Pancreas (tissue), 10 donors: ENCODE measurements around the gene SLC2A4. TPM values are rescaled to one million over a fixed set of nuclear protein-coding genes. Genes with fewer than 3 reads are reported as not detected.
A peak's percentile ranks its signal among the peaks of the same experiment; 100 is the strongest.

Experiments used
- ATAC-seq, 4 donors: fragments of 200-7000 bp; cut with Tn5 transposase; one replicate each; pipeline versions ENCODE4 v1.8.0 to v1.9.1; 2020; ENCODE audit warnings: mild to moderate bottlenecking in 4 of 4, moderate library complexity in 4 of 4
- DNase-seq, 6 donors: peaks; one replicate each; pipeline ENCODE4 v3.0.0-alpha.2; 2020
- FAIRE-seq: peaks from 2 replicates; lab custom pipeline; 2012; peaks lifted over from hg19 to GRCh38; lab: Jason Lieb, UNC
- H3K27ac ChIP-seq, 4 donors: fragments of 200-600 bp; sonication (generic); 1 replicate in 3 of 4; 2 replicates in 1 of 4; pipeline versions ENCODE4 v1.5.0 to v1.8.0; 2020
- H3K27me3 ChIP-seq, 4 donors: fragments of 200-600 bp; one replicate each; pipeline ENCODE4 v1.8.0; 2021
- H3K36me3 ChIP-seq, 3 donors: fragments of 200-600 bp; sonication (generic) in 1 of 3; one replicate each; pipeline versions ENCODE4 v1.5.0 to v1.8.0; 2020 to 2021
- H3K4me1 ChIP-seq, 3 donors: fragments of 200-600 bp; one replicate each; pipeline ENCODE4 v1.8.0; 2021
- H3K4me3 ChIP-seq, 4 donors: fragments of 200-600 bp; sonication (generic) in 2 of 4; one replicate each; pipeline versions ENCODE4 v1.5.0 to v1.8.0; 2020 to 2021
- H3K9me3 ChIP-seq, 4 donors: fragments of 200-600 bp; one replicate each; pipeline ENCODE4 v1.8.0; 2021
- WGBS, 2 donors: extraction: QIAGEN DNeasy Blood & Tissue Kit; methylation state at CpG; one replicate each; pipeline ENCODE4 v1.1.7; 2013; 5-methylcytosine and 5-hydroxymethylcytosine counted together
- intact Hi-C, 3 donors: fragments of 100-400 bp; cut with DNase I; formaldehyde crosslinking; loops; one replicate each; pipeline versions ENCODE4 v1.11.1 to v1.14.2; 2022
- polyA plus RNA-seq, 2 donors: library from polyadenylated mRNA; stranded (reverse); fragments of 200-250 nt; gene quantifications; one replicate each; pipeline ENCODE4 v1.2.3, GENCODE V29; 2013
- total RNA-seq, 6 donors: library from RNA; stranded (reverse); fragmentation: NEBNext Ultra II Directional in 4 of 6; extraction: Animal tissue kit (Norgen Biotek cat#: 25700) in 4 of 6; gene quantifications; one replicate each; pipeline versions ENCODE4 v1.2.1 to v1.2.4, GENCODE V29; 2021 to 2023
- TF ChIP-seq, protein P1 (sequence below), 4 donors: fragments of 200-600 bp; sonication (generic) in 3 of 4; IDR thresholded peaks; one replicate each; pipeline versions ENCODE4 v1.5.0 to v1.8.0; 2021; ENCODE audit warnings: antibody characterized with exemption in 4 of 4
- donor health status: healthy with polysubstance abuse.
- donor health status: DM: no; HTN: no; CAD: no; lungs with moderate emphysema.
- donor health status: DM: no; HTN: no; CAD: no.
- donor health status: control.
- donor health status: control.
- donor health status: Bipolar disorder and iron deficiency.
- donor health status: DM: yes; HTN: yes; CAD: no.
- donor health status: DM: no; HTN: no; CAD: no.
- donor health status: DM: no; HTN: no; CAD: no.
- donor health status: DM: yes; HTN: yes; CAD: no.

SLC2A4 gene
- total and polyA plus RNA-seq, 8 donors, result 0.16 to 1.8 (median 0.60) TPM

DNA sequence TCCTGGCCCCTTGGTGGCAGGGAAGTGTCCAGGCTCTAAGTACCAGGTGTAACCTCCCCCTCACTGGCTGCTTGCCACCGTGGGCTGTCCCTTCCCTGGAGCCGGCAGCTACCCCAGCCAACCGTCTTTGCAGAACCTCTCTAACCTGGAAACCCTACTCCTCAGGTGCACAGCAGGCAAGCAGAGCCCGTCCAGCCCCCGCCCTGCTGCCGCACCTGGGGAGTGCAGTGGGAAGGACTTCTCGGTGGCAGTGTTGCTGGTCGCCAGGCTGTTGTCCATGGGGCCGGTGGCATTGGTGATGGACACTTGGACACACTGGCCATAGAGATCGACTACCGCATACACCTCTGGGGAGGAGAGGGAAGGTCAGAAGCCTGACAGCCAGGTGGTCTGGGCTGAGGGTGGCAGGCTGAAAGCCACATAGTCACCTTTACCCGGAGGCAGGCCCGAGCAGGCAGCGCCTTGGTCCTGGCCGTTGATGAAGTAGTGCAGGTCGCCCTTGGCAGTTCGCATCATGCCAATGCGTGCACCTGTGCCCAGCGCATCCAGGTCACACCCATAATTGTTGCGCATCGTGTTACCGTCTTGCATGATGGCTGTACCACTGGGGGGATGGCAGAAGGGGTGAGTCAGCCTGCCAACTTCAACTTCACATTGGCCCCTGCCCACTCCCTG lies 41.1 kb downstream of the SLC2A4 start:
- 86 to 89% methylated on average over 22 of the region's 22 CpGs for WGBS, 2 donors
- Histone ChIP-seq H3K4me1 (no peaks in the 10 kb centered on the region), H3K36me3 (peaks cover 0 to 36% (median 9%) of the 10 kb centered on the region in 3 donors), H3K9me3 (no peaks in the 10 kb centered on the region), H3K27ac (no peak overlapping the region), H3K4me3 (no peak overlapping the region), H3K27me3 (no peaks in the 10 kb centered on the region)
- ATAC-seq, result no peak
- DNase-seq, result peak in 1 of 6 donors; percentile 56
- FAIRE-seq, result no peak
- TF ChIP-seq, protein P1, sequence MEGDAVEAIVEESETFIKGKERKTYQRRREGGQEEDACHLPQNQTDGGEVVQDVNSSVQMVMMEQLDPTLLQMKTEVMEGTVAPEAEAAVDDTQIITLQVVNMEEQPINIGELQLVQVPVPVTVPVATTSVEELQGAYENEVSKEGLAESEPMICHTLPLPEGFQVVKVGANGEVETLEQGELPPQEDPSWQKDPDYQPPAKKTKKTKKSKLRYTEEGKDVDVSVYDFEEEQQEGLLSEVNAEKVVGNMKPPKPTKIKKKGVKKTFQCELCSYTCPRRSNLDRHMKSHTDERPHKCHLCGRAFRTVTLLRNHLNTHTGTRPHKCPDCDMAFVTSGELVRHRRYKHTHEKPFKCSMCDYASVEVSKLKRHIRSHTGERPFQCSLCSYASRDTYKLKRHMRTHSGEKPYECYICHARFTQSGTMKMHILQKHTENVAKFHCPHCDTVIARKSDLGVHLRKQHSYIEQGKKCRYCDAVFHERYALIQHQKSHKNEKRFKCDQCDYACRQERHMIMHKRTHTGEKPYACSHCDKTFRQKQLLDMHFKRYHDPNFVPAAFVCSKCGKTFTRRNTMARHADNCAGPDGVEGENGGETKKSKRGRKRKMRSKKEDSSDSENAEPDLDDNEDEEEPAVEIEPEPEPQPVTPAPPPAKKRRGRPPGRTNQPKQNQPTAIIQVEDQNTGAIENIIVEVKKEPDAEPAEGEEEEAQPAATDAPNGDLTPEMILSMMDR (IDR thresholded peaks at IDR 0.05), result no peak
- intact Hi-C loops, result no loop called here

DNA sequence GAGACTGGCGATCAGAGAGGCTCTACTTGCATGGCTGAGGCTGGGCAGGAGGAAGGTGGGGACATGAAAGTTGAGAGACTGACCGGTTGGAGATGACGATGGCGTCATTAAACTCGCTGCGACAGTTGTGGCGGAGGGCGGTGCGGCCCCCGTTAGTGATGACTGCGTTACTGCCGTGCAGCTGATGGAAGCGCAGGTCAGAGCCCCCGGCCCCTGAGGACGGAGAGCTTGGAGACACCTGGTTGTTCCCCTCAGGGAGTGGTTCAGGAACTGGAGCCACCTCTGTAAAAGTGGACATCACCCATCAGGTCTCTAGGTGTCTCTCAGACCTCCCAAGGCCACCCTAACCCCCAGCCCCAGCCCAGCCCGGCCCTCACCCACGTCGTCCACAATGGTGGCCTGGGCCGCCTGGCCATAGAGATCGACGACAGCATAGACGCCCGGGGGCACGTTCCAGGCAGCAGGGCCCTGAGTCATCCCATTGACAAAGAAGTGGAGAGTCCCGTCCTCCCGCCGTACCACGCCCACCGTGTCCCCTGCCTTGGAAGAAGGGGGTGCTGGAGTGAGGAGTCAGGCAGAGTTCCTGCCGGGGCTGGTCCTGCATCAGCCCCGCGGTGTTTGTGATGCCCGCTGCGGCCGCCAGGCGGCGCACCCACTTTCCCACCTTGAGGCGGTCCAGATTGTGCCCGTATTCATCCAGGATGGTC lies 42.4 kb downstream of the SLC2A4 start:
- ATAC-seq (peak in 3 of 4 donors; percentile 35 to 48 (median 44)), FAIRE-seq (no peak), DNase-seq (peak in 4 of 6 donors; percentile 59 to 86 (median 69))
- 68 to 70% methylated on average over 36 to 39 of the region's 39 CpGs for WGBS, 2 donors
- Histone ChIP-seq H3K4me1 (peaks cover 0 to 8% (median 0%) of the 10 kb centered on the region in 3 donors), H3K4me3 (no peak overlapping the region), H3K9me3 (no peaks in the 10 kb centered on the region), H3K36me3 (peaks cover 0 to 29% (median 7%) of the 10 kb centered on the region in 3 donors), H3K27ac (no peak overlapping the region), H3K27me3 (no peaks in the 10 kb centered on the region)
- intact Hi-C loops, result no loop called here
- TF ChIP-seq, protein P1 (IDR thresholded peaks at IDR 0.05), result peak; percentile 44 to 70 (median 56)

DNA sequence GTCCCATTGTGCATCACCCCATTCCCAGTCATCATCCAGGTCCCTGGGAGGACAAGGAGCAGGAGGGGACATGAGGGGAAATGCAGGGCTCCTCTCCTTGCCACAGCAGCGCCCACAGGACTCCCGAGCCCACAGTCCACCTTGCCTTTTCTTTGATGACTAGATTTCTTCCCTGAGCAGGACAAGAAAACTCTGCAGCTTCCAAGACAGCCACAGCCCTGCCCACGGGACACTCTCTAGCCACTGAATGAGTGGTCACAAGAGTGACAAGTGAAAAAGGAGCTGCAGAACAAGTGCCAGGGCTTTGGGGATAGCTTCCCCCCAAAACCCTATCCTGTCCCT lies 42.9 kb downstream of the SLC2A4 start:
- TF ChIP-seq, protein P1 (IDR thresholded peaks at IDR 0.05), result no peak
- WGBS, 2 donors, result 82 to 85% methylated on average over 3 of the region's 3 CpGs
- no peak for FAIRE-seq
- Histone ChIP-seq H3K36me3 (peaks cover 0 to 28% (median 7%) of the 10 kb centered on the region in 3 donors), H3K27ac (no peak overlapping the region), H3K4me3 (no peak overlapping the region), H3K4me1 (peaks cover 0 to 8% (median 0%) of the 10 kb centered on the region in 3 donors), H3K27me3 (no peaks in the 10 kb centered on the region), H3K9me3 (no peaks in the 10 kb centered on the region)
- no peak for ATAC-seq
- no peak for DNase-seq
- intact Hi-C loops, result no loop called here

DNA sequence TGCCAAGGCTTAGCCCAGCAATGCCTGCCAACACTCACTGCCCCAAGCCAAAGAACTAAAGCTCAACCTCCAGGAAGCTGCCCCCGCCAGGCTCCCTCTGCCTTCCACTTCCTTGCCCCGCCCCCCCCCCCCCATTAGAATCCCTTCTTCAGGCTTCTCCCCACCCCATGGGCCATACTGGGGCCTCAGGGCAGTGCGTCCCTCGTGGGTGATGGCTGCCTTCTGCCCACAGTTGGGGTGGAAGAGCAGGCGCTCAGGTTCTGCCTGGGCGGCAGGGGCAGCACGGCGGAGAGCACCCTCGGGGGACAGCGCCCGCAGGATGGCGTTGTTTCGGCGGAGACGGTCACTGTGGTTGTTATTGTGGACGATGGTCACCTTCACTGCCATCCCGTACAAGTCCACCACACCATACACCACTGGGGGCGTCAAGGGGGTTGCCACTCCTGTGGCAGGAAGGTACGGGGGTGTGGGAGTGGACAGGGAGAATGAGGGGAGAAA lies 43.6 kb downstream of the SLC2A4 start:
- TF ChIP-seq, protein P1 (IDR thresholded peaks at IDR 0.05), result no peak
- peaks cover 0 to 8% (median 0%) of the 10 kb centered on the region in 3 donors for H3K4me1 ChIP-seq
- H3K36me3 ChIP-seq, result peaks cover 0 to 28% (median 7%) of the 10 kb centered on the region in 3 donors
- 90% methylated on average over 18 to 19 of the region's 19 CpGs for WGBS, 2 donors
- no peak overlapping the region for H3K27ac ChIP-seq
- no peaks in the 10 kb centered on the region for H3K27me3 ChIP-seq
- no peak for ATAC-seq
- FAIRE-seq, result no peak
- H3K4me3 ChIP-seq, result no peak overlapping the region
- DNase-seq, result peak in 1 of 6 donors; percentile 53
- intact Hi-C loops, result no loop called here
- H3K9me3 ChIP-seq, result no peaks in the 10 kb centered on the region
